Smooth muscle cell (in vitro differentiated cells): ENCODE data around the gene MRPL19. TPM values are rescaled to one million over a fixed set of nuclear protein-coding genes. Genes with fewer than 3 reads are reported as not detected.
A peak's percentile ranks its signal among the peaks of the same experiment; 100 is the strongest.
"Not testable (repeated sequence)": the region's sequence is repeated elsewhere in the genome, so short reads cannot be mapped to it uniquely, and the experiment has no call there.

ENCODE experiments used
- DNase-seq: peaks from one replicate; lab custom pipeline; 2025; ENCODE audit not compliant: unreplicated experiment; lab: John Stamatoyannopoulos, UW
- H2AFZ ChIP-seq: fragments of 200-600 bp; sonication (generic); 2 replicates; pipeline ENCODE4 v1.6.0; 2016; ENCODE audit warnings: antibody characterized with exemption, low read depth, mild to moderate bottlenecking
- H3F3A ChIP-seq: fragments of 200-600 bp; sonication (generic); 2 replicates; pipeline ENCODE4 v1.6.0; 2017; ENCODE audit warnings: antibody characterized with exemption, low read depth
- H3K27ac ChIP-seq: fragments of 200-600 bp; sonication (generic); 2 replicates; pipeline ENCODE4 v1.5.1; 2016; ENCODE audit warnings: low read depth, mild to moderate bottlenecking
- H3K27me3 ChIP-seq: fragments of 200-600 bp; sonication (generic); 2 replicates; pipeline ENCODE4 v1.6.1; 2016; ENCODE audit warnings: low read depth, mild to moderate bottlenecking
- H3K36me3 ChIP-seq: fragments of 200-600 bp; sonication (generic); 2 replicates; pipeline ENCODE4 v1.5.1; 2016; ENCODE audit warnings: low read depth
- H3K4me1 ChIP-seq: fragments of 200-600 bp; sonication (generic); 2 replicates; pipeline ENCODE4 v1.5.1; 2016; ENCODE audit warnings: low read depth
- H3K4me2 ChIP-seq: fragments of 200-600 bp; sonication (generic); 2 replicates; pipeline ENCODE4 v1.6.0; 2016; ENCODE audit warnings: mild to moderate bottlenecking
- H3K4me3 ChIP-seq: fragments of 200-600 bp; sonication (generic); 2 replicates; pipeline ENCODE4 v1.5.1; 2016; ENCODE audit warnings: mild to moderate bottlenecking
- H3K79me2 ChIP-seq: fragments of 200-600 bp; sonication (generic); 2 replicates; pipeline ENCODE4 v1.6.0; 2016; ENCODE audit warnings: low read depth, mild to moderate bottlenecking
- H3K9ac ChIP-seq: fragments of 200-600 bp; sonication (generic); 2 replicates; pipeline ENCODE4 v1.6.0; 2016; ENCODE audit warnings: low read depth
- H3K9me3 ChIP-seq: fragments of 200-600 bp; sonication (generic); replicated peaks from 2 replicates; pipeline ENCODE4 v1.5.1; 2016; ENCODE audit warnings: low read depth
- H4K20me1 ChIP-seq: fragments of 200-600 bp; sonication (generic); 2 replicates; pipeline ENCODE4 v1.6.0; 2016; ENCODE audit warnings: low read depth
- WGBS: methylation state at CpG from one replicate; pipeline ENCODE4 v1.1.7; 2016; ENCODE audit warnings: low lambda C conversion rate; 5-methylcytosine and 5-hydroxymethylcytosine counted together
- polyA plus RNA-seq: library from polyadenylated mRNA; unstranded; fragments of >200 nt; fragmentation: Nextera tagmentation; extraction: Ambion mirVana; gene quantifications from 2 replicates; pipeline ENCODE4 v1.2.1, GENCODE V29; 2016
- total RNA-seq: library from RNA; depleted of rRNA; stranded (reverse); fragments of >200 nt; gene quantifications from 2 replicates; pipeline ENCODE4 v1.2.3, GENCODE V29; 2014
- TF ChIP-seq, protein P1 (sequence below): fragments of 200-600 bp; sonication (generic); IDR thresholded peaks from 2 replicates; pipeline ENCODE4 v1.5.1; 2017; ENCODE audit warnings: borderline replicate concordance, mild to moderate bottlenecking, antibody characterized with exemption; ENCODE audit not compliant: insufficient read depth, poor library complexity, severe bottlenecking

MRPL19 gene
- total and polyA plus RNA-seq, 2 experiments from 2014 or later: 41.6 to 58.3 TPM

DNA sequence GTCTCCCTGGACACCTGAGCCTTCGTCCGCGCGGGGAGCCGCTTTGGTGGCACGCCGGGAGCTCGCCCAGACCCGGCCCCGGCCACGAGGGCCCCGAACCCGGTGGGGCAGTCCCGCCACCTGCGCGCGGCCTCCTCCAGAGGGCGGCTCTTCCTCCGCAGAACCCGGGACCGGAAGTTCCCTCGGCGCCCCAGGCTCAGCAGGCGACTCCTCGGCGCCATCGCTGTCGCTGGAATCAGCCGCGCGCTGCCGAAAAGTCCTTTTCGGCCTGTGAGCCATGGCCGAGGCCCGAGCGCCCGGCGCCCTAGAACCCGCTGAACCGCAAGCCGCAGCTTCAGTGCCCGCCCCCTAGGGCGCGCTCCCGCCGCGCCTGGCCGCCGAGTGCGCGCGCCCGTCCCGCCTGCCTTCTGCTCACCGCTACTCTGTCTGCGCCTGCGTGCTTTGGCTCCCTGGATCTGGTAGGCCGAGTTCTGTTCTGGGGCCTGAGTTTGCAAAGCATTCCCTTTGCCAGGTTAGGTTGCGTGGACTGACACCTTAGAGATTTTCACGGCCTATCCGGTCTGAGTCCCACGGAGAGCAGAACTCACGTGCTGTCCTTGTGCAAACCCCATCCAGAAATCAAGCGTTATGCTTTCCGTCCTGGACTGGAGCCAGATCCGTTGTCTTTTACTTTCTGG is 64.1 kb downstream of the MRPL19 start, which contains the start of gene GCFC2:
GCFC2 (minus strand) TSS at position 339 of the 677 bp plus-strand sequence; CDS start at position 279, 60 bp downstream.
- Histone ChIP-seq H3K9ac (peak within 1 kb of the TSS; percentile 86), H3K4me2 (peak within 1 kb of the TSS; percentile 87), H3K4me1 (peaks cover 17% of the 10 kb centered on the region), H3K36me3 (no peaks in the 10 kb centered on the region), H3K4me3 (peak within 1 kb of the TSS; percentile 62), H3F3A (no peaks in the 10 kb centered on the region), H2AFZ (peak within 1 kb of the TSS; percentile 89), H3K27me3 (no peaks in the 10 kb centered on the region), H3K27ac (peak within 1 kb of the TSS; percentile 72), H3K9me3 (no peaks in the 10 kb centered on the region), H4K20me1 (no peaks in the 10 kb centered on the region), H3K79me2 (no peaks in the 10 kb centered on the region)
- WGBS: 3% methylated on average over 62 of the region's 66 CpGs
- peak; percentile 55 for DNase-seq
- TF ChIP-seq, protein P1, sequence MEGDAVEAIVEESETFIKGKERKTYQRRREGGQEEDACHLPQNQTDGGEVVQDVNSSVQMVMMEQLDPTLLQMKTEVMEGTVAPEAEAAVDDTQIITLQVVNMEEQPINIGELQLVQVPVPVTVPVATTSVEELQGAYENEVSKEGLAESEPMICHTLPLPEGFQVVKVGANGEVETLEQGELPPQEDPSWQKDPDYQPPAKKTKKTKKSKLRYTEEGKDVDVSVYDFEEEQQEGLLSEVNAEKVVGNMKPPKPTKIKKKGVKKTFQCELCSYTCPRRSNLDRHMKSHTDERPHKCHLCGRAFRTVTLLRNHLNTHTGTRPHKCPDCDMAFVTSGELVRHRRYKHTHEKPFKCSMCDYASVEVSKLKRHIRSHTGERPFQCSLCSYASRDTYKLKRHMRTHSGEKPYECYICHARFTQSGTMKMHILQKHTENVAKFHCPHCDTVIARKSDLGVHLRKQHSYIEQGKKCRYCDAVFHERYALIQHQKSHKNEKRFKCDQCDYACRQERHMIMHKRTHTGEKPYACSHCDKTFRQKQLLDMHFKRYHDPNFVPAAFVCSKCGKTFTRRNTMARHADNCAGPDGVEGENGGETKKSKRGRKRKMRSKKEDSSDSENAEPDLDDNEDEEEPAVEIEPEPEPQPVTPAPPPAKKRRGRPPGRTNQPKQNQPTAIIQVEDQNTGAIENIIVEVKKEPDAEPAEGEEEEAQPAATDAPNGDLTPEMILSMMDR: peak; percentile 30

DNA sequence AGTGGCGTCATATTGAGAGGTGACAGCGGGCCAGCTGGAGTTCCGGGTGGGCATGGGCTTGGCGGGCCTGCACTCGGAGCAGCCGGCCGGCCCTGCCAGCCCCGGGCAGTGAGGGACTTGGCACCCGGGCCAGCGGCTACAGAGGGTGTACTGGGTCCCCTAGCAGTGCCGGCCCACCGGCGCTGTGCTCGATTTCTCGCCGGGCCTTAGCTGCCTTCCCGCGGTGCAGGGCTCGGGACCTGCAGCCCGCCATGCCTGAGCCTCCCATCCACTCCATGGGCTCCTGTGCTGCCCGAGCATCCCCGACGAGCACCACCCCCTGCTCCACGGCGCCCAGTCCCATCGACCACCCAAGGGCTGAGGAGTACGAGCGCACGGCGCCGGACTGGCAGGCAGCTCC is 65.0 kb downstream of the MRPL19 start:
- not testable (repeated sequence) for H3K9ac ChIP-seq, DNase-seq, H4K20me1 ChIP-seq, H3K79me2 ChIP-seq, H3K27ac ChIP-seq, H3K36me3 ChIP-seq, H3K27me3 ChIP-seq, H3F3A ChIP-seq, H3K4me3 ChIP-seq, H3K9me3 ChIP-seq
- Histone ChIP-seq H3K4me2 (peak overlapping the region; percentile 87), H3K4me1 (peaks cover 17% of the 10 kb centered on the region), H2AFZ (peak overlapping the region; percentile 89)
- WGBS: over 99% methylated on average over 19 of the region's 31 CpGs

DNA sequence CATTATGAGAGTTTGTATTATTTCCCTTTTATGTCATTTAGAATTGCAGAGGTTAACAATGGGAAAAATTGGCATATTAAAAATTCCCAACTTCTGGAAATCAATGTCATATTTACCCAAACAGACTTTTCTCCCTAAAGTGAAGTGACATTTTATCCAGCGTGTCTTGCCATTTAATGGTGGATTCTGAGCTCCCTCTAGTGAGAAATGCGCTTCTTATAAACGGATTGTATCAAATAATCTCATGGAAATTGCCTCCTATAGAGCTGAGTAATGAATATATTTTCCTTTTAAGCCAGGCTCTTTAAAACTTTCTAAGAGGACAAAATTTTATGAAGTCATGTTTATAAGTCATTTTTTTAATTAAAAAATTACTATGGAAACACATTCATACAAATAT is 69.8 kb downstream of the MRPL19 start:
- Histone ChIP-seq H3K36me3 (no peaks in the 10 kb centered on the region), H3K27me3 (no peaks in the 10 kb centered on the region), H4K20me1 (no peaks in the 10 kb centered on the region), H3K27ac (no peak overlapping the region), H2AFZ (no peak overlapping the region), H3K9ac (no peak overlapping the region), H3K4me2 (no peak overlapping the region), H3K9me3 (no peaks in the 10 kb centered on the region), H3F3A (no peaks in the 10 kb centered on the region), H3K79me2 (no peaks in the 10 kb centered on the region), H3K4me1 (no peaks in the 10 kb centered on the region), H3K4me3 (no peak overlapping the region)
- no peak for DNase-seq
- WGBS: 96% methylated on average over 3 of the region's 3 CpGs
- TF ChIP-seq, protein P1: no peak

DNA sequence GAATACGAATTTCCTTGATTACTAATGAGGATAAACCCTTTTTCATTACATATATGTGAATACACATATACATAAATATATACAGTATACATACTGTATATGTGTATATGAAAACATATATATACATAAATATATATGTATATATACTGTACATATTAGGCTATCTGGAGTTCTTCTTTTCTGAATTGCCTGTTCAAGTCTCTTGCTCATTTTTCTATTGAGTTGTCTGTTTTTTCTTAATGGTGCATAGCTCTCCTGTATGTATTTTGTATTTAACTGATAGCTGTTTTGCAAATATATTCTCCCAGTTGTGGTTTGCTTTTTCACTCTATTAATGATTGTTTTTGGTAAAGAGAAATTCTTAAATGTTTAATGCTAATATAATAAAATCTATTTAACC is 73.0 kb downstream of the MRPL19 start:
- Histone ChIP-seq H3K79me2 (no peaks in the 10 kb centered on the region), H4K20me1 (no peaks in the 10 kb centered on the region), H3K4me1 (no peaks in the 10 kb centered on the region), H3K27me3 (no peaks in the 10 kb centered on the region), H3F3A (no peaks in the 10 kb centered on the region), H3K4me3 (no peak overlapping the region), H3K36me3 (no peaks in the 10 kb centered on the region), H3K9ac (no peak overlapping the region), H3K4me2 (no peak overlapping the region), H3K9me3 (no peaks in the 10 kb centered on the region), H3K27ac (no peak overlapping the region), H2AFZ (no peak overlapping the region)
- TF ChIP-seq, protein P1: no peak
- no peak for DNase-seq
- 81% methylated on average over 1 of the region's 1 CpG for WGBS
